Lung (tissue), 12 donors: ENCODE data around the gene G2E3. TPM values are rescaled to one million over a fixed set of nuclear protein-coding genes. Genes with fewer than 3 reads are reported as not detected.

ENCODE experiments used
- ATAC-seq: fragments of 200-7000 bp; cut with Tn5 transposase; one replicate; pipeline ENCODE4 v1.9.1; 2020; ENCODE audit warnings: moderate number of reproducible peaks; ENCODE audit not compliant: insufficient read depth, low FRiP score
- DNase-seq, 3 donors: peaks; one replicate each; pipeline ENCODE4 v3.0.0-alpha.2; 2013 to 2017
- H3K27ac ChIP-seq, 2 donors: one replicate each; pipeline ENCODE4 v1.5.1; 2013; ENCODE audit warnings: mild to moderate bottlenecking in 2 of 2, moderate library complexity in 2 of 2, control low read depth in 1 of 2, inconsistent platforms in 1 of 2, low read depth in 1 of 2, low read length in 1 of 2
- H3K27me3 ChIP-seq, 3 donors: one replicate each; pipeline ENCODE4 v1.5.1; 2013; ENCODE audit warnings: low read length in 2 of 3; ENCODE audit not compliant: control insufficient read depth in 3 of 3, insufficient read depth in 3 of 3
- H3K36me3 ChIP-seq, 4 donors: one replicate each; pipeline ENCODE4 v1.5.1; 2013; ENCODE audit warnings: low read length in 4 of 4, mild to moderate bottlenecking in 1 of 4, moderate library complexity in 1 of 4; ENCODE audit not compliant: control insufficient read depth in 4 of 4, insufficient read depth in 4 of 4
- H3K4me1 ChIP-seq, 5 donors: one replicate each; pipeline ENCODE4 v1.5.1; 2013; ENCODE audit warnings: low read length in 5 of 5, mild to moderate bottlenecking in 2 of 5, moderate library complexity in 1 of 5; ENCODE audit not compliant: control insufficient read depth in 5 of 5, insufficient read depth in 5 of 5
- H3K4me3 ChIP-seq: one replicate; pipeline ENCODE4 v1.5.1; 2013; ENCODE audit warnings: mild to moderate bottlenecking, control low read depth, moderate library complexity
- H3K9ac ChIP-seq, 2 donors: one replicate each; pipeline ENCODE4 v1.5.1; 2013; ENCODE audit warnings: low read length in 2 of 2, control low read depth in 1 of 2; ENCODE audit not compliant: insufficient read depth in 1 of 2
- H3K9me3 ChIP-seq, 4 donors: one replicate each; pipeline ENCODE4 v1.5.1; 2013; ENCODE audit warnings: low read length in 3 of 4, mild to moderate bottlenecking in 1 of 4, moderate library complexity in 1 of 4; ENCODE audit not compliant: control insufficient read depth in 4 of 4, insufficient read depth in 3 of 4
- CTCF ChIP-seq: IDR thresholded peaks from 2 replicates; pipeline ENCODE4 v1.5.1; 2012; ENCODE audit warnings: mild to moderate bottlenecking; ENCODE audit errors: control extremely low read depth, extremely low read depth
- WGBS, 2 donors: extraction: QIAGEN DNeasy Blood & Tissue Kit; methylation state at CpG; one replicate each; pipeline ENCODE4 v1.1.7; 2013; 5-methylcytosine and 5-hydroxymethylcytosine counted together
- polyA plus RNA-seq, 2 donors: library from polyadenylated mRNA; stranded (reverse); fragments of 200-250 nt; gene quantifications; one replicate each; pipeline ENCODE4 v1.2.1, GENCODE V29; 2013
- total RNA-seq, 2 donors: library from RNA; depleted of rRNA in 1 of 2; stranded (reverse); fragments of >200 nt in 1 of 2; gene quantifications; one replicate each; pipeline ENCODE4 v1.2.1, GENCODE V29; 2014 to 2021
- donor health status: control.
- donor health status: control.
- donor health status: Bipolar disorder and iron deficiency.
- donor health status: healthy.
- donor health status: DM: yes; HTN: yes; CAD: no.

Gene G2E3
- total and polyA plus RNA-seq, 4 donors, result 3.8 to 24.5 (median 8.5) TPM

- Histone ChIP-seq H3K9ac (no peak overlapping the region), H3K36me3 (no peaks in the 10 kb centered on the region), H3K9me3 (no peaks in the 10 kb centered on the region), H3K27me3 (no peaks in the 10 kb centered on the region), H3K27ac (no peak overlapping the region), H3K4me1 (peaks cover 0 to 10% (median 0%) of the 10 kb centered on the region in 5 donors), H3K4me3 (no peak overlapping the region)
- no peak for ATAC-seq
- WGBS, 2 donors, result 38 to 80% methylated on average over 1 of the region's 1 CpG
- peak in 2 of 3 donors; percentile 7 to 17 for DNase-seq
- TF ChIP-seq CTCF, result no peak
Observed at GRCh38 chr14:30551460-30551859, 7.5 kb upstream of the G2E3 start.

- TF ChIP-seq CTCF, result no peak
- WGBS, 2 donors, result 85 to 95% methylated on average over 3 of the region's 3 CpGs
- ATAC-seq (no peak), DNase-seq (no peak)
- no peaks in the 10 kb centered on the region for H3K27me3 ChIP-seq
- no peaks in the 10 kb centered on the region for H3K36me3 ChIP-seq
- H3K9me3 ChIP-seq, result no peaks in the 10 kb centered on the region
- H3K27ac ChIP-seq, result no peak overlapping the region
- no peak overlapping the region for H3K4me3 ChIP-seq
- peaks cover 0 to 14% (median 0%) of the 10 kb centered on the region in 5 donors for H3K4me1 ChIP-seq
- H3K9ac ChIP-seq, result no peak overlapping the region
Observed at GRCh38 chr14:30553311-30553989, 5.5 kb upstream of the G2E3 start.

GRCh38 chr14:30558362-30558674, 640 bp upstream of the G2E3 start:
- no peak overlapping the region for H3K27ac ChIP-seq

More at GRCh38 chr14:30558362-30558674, 640 bp upstream of the G2E3 start:
- ATAC-seq (no peak), DNase-seq (no peak)
- H3K9me3 ChIP-seq, result no peaks in the 10 kb centered on the region
- H3K4me1 ChIP-seq, result peaks cover 0 to 25% (median 6%) of the 10 kb centered on the region in 5 donors
- WGBS, 2 donors, result 37 to 49% methylated on average over 6 of the region's 6 CpGs
- no peak for TF ChIP-seq CTCF
- H3K9ac ChIP-seq, result peak overlapping the region; percentile 7 to 82
- H3K27me3 ChIP-seq, result no peaks in the 10 kb centered on the region
- H3K36me3 ChIP-seq, result peaks cover 0 to 5% (median under 1%) of the 10 kb centered on the region in 4 donors
- H3K4me3 ChIP-seq, result no peak overlapping the region
